SK-N-SH (cell line): ENCODE results near the gene KLK15. TPM values are rescaled to one million over a fixed set of nuclear protein-coding genes. Genes with fewer than 3 reads are reported as not detected.

Source experiments
- CTCF ChIA-PET: fragments of 300-600, 350-600 bp; formaldehyde crosslinking; extraction: SDS; loops from one replicate; lab custom pipeline; 2021; lab: Yijun Ruan, JAX
- POLR2A ChIA-PET: fragments of 350-600 bp; sonication (Branson Sonifier 250); formaldehyde crosslinking; extraction: SDS; loops from one replicate; lab custom pipeline; 2020; ENCODE audit warnings: antibody characterized with exemption, inconsistent platforms; lab: Yijun Ruan, JAX
- DNase-seq: peaks from one replicate; pipeline ENCODE4 v3.0.0; 2012
- H2AFZ ChIP-seq: fragments of 200-600 bp; sonication (generic); 2 replicates; pipeline ENCODE4 v1.8.1; 2016; ENCODE audit warnings: antibody characterized with exemption, mild to moderate bottlenecking, low read depth
- H3F3A ChIP-seq: fragments of 200-600 bp; sonication (generic); replicated peaks from 2 replicates; pipeline ENCODE3; 2016; ENCODE audit warnings: antibody characterized with exemption, mild to moderate bottlenecking; ENCODE audit not compliant: insufficient read depth
- H3K27ac ChIP-seq, 2 experiments: fragments of 200-500 bp in 1 of 2; fragments of 200-600 bp in 1 of 2; sonication (Bioruptor generic) in 1 of 2; sonication (generic), shearing (Covaris generic) in 1 of 2; 2 replicates each; pipeline versions ENCODE4 v1.5.1 to v1.6.1; 2014 to 2016; ENCODE audit warnings: low read depth in 2 of 2, inconsistent platforms in 1 of 2, low read length in 1 of 2, mild to moderate bottlenecking in 1 of 2, mixed read lengths in 1 of 2
- H3K27me3 ChIP-seq: fragments of 200-600 bp; sonication (generic), shearing (Covaris generic); 2 replicates; pipeline ENCODE4 v1.6.1; 2016; ENCODE audit warnings: mixed run types; ENCODE audit not compliant: insufficient read depth
- H3K36me3 ChIP-seq, 2 experiments: fragments of 200-500 bp in 1 of 2; fragments of 200-600 bp in 1 of 2; sonication (Bioruptor generic) in 1 of 2; sonication (generic) in 1 of 2; replicated peaks in 1 of 2; 2 replicates each; pipeline versions ENCODE3 to v1.5.1; 2014 to 2016; ENCODE audit warnings: low read length in 1 of 2, mild to moderate bottlenecking in 1 of 2; ENCODE audit not compliant: insufficient read depth in 2 of 2, control insufficient read depth in 1 of 2
- H3K4me1 ChIP-seq, 2 experiments: fragments of 200-500 bp in 1 of 2; fragments of 200-600 bp in 1 of 2; sonication (Bioruptor generic) in 1 of 2; sonication (generic), shearing (Covaris generic) in 1 of 2; 2 replicates each; pipeline versions ENCODE4 v1.5.1 to v1.6.1; 2014 to 2016; ENCODE audit warnings: low read depth in 1 of 2, low read length in 1 of 2, mixed run types in 1 of 2; ENCODE audit not compliant: insufficient read depth in 2 of 2, control insufficient read depth in 1 of 2
- H3K4me2 ChIP-seq: fragments of 200-600 bp; sonication (generic), shearing (Covaris generic); 2 replicates; pipeline ENCODE4 v1.6.1; 2017; ENCODE audit warnings: mixed run types
- H3K4me3 ChIP-seq, 2 experiments: fragments of 200-500 bp in 1 of 2; fragments of 200-600 bp in 1 of 2; sonication (Bioruptor generic) in 1 of 2; sonication (generic), shearing (Covaris generic) in 1 of 2; 2 replicates each; pipeline versions ENCODE4 v1.5.1 to v1.8.1; 2014 to 2016; ENCODE audit warnings: low read depth in 2 of 2, inconsistent platforms in 1 of 2, low read length in 1 of 2, mild to moderate bottlenecking in 1 of 2, mixed read lengths in 1 of 2, moderate library complexity in 1 of 2
- H3K79me2 ChIP-seq: fragments of 200-600 bp; sonication (generic); 2 replicates; pipeline ENCODE4 v1.8.1; 2017; ENCODE audit warnings: mild to moderate bottlenecking; ENCODE audit not compliant: insufficient read depth
- H3K9ac ChIP-seq: fragments of 200-600 bp; sonication (generic); 2 replicates; pipeline ENCODE4 v1.6.1; 2017; ENCODE audit warnings: mixed run types
- H3K9me2 ChIP-seq: fragments of 200-600 bp; sonication (generic); 2 replicates; pipeline ENCODE4 v1.6.1; 2017; ENCODE audit warnings: mixed run types
- H3K9me3 ChIP-seq: fragments of 200-600 bp; sonication (generic); 2 replicates; pipeline ENCODE4 v1.6.1; 2017; ENCODE audit warnings: mixed run types, mild to moderate bottlenecking, moderate library complexity
- H4K20me1 ChIP-seq: fragments of 200-600 bp; sonication (generic); 2 replicates; pipeline ENCODE4 v1.6.1; 2017; ENCODE audit warnings: mild to moderate bottlenecking, mixed run types; ENCODE audit not compliant: insufficient read depth
- CHD2 ChIP-seq: fragments of 150-350 bp; IDR thresholded peaks from 2 replicates; pipeline ENCODE4 v1.6.1; 2018; ENCODE audit warnings: low read length; ENCODE audit not compliant: partially characterized antibody
- EP300 ChIP-seq, 2 experiments: IDR thresholded peaks; 2 replicates each; pipeline versions ENCODE4 v1.4.0 to v1.6.1; 2012; ENCODE audit warnings: borderline replicate concordance in 1 of 2, low read depth in 1 of 2, low read length in 1 of 2
- FOXJ3 ChIP-seq: sonication (generic); formaldehyde crosslinking; IDR thresholded peaks from 2 replicates; pipeline ENCODE4 v1.5.1; 2020; ENCODE audit warnings: mild to moderate bottlenecking, missing genetic modification reagents
- FOXM1 ChIP-seq: IDR thresholded peaks from 2 replicates; pipeline ENCODE4 v1.4.0; 2012; ENCODE audit warnings: low read depth, mild to moderate bottlenecking
- JUND ChIP-seq: IDR thresholded peaks from 2 replicates; pipeline ENCODE4 v1.4.0; 2012
- NFIC ChIP-seq: IDR thresholded peaks from 2 replicates; pipeline ENCODE4 v1.4.0; 2012; ENCODE audit warnings: borderline replicate concordance
- NRF1 ChIP-seq: IDR thresholded peaks from 2 replicates; pipeline ENCODE4 v1.6.1; 2012; ENCODE audit warnings: low read depth, mild to moderate bottlenecking, low read length
- RCOR1 ChIP-seq: fragments of 150-350 bp; IDR thresholded peaks from 2 replicates; pipeline ENCODE4 v1.6.1; 2017; ENCODE audit warnings: antibody characterized with exemption, low read length
- TAF1 ChIP-seq: IDR thresholded peaks from 2 replicates; pipeline ENCODE4 v1.6.1; 2012; ENCODE audit warnings: low read depth, mild to moderate bottlenecking, low read length, moderate library complexity, borderline replicate concordance
- TEAD4 ChIP-seq: IDR thresholded peaks from 2 replicates; pipeline ENCODE4 v1.4.0; 2012; ENCODE audit warnings: mild to moderate bottlenecking, borderline replicate concordance; ENCODE audit not compliant: insufficient read depth
- WGBS: methylation state at CpG from one replicate; pipeline ENCODE4 v1.1.6; 2017; ENCODE audit warnings: low lambda C conversion rate; 5-methylcytosine and 5-hydroxymethylcytosine counted together
- polyA plus RNA-seq, 3 experiments: library from polyadenylated mRNA; depleted of rRNA; stranded (reverse); fragments of >200 nt; gene quantifications; 2 replicates each; pipeline ENCODE4 v1.2.3, GENCODE V29; 2012
- TF ChIP-seq, protein P1 (sequence below): fragments of 150-350 bp; IDR thresholded peaks from 2 replicates; pipeline ENCODE4 v1.6.1; 2016; ENCODE audit warnings: mild to moderate bottlenecking, low read depth, low read length
- TF ChIP-seq, protein P2 (sequence below): IDR thresholded peaks from 2 replicates; pipeline ENCODE4 v1.6.1; 2012; ENCODE audit warnings: mild to moderate bottlenecking, low read depth, low read length, moderate library complexity
- TF ChIP-seq, protein P3 (sequence below): IDR thresholded peaks from 2 replicates; pipeline ENCODE4 v1.4.0; 2012; ENCODE audit warnings: low read depth
- TF ChIP-seq, protein P4 (sequence below): fragments of 150-350 bp; IDR thresholded peaks from 2 replicates; pipeline ENCODE4 v1.6.1; 2017; ENCODE audit warnings: antibody characterized with exemption, low read length, low read depth, borderline replicate concordance
- TF ChIP-seq, protein P5 (sequence below): IDR thresholded peaks from 2 replicates; pipeline ENCODE4 v1.4.0; 2012; ENCODE audit warnings: low read depth, borderline replicate concordance

The KLK15 gene
- polyA plus RNA-seq, 1 of the 3 experiments (the other 2 are of a cell fraction) = not detected

DNA sequence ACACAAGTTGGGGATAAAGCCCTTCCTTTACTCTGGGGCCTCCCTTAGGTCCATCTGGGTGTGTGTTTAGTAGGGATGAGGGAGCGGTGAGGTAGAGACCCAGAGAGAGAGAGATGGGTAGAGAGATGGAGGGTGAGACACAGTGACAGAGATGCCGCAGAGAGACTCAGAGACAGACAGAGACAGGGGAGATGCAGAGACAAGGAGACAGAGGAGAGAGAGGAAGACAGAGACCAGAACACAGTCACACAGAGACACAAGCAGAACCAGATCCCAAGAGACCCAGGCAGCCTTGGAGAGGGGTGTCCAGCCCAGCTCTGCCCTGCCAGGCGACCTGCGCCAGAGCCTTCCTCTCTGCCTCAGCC is 12.1 kb downstream of the KLK15 start:
- no peak overlapping the region for H3K4me3 ChIP-seq
- no peak overlapping the region for H2AFZ ChIP-seq
- no peak overlapping the region for H3K4me2 ChIP-seq

More for the DNA sequence above, 12.1 kb downstream of the KLK15 start:
- Histone ChIP-seq H3K9me3 (no peaks in the 10 kb centered on the region), H3K4me1 (peaks cover 0 to 5% of the 10 kb centered on the region in 2 experiments; a peak in 1 of 4 replicates), H3K36me3 (no peaks in the 10 kb centered on the region), H3K27ac (no peak overlapping the region), H3K9me2 (no peaks in the 10 kb centered on the region), H3F3A (no peaks in the 10 kb centered on the region), H3K27me3 (peaks cover 54% of the 10 kb centered on the region), H3K79me2 (no peaks in the 10 kb centered on the region), H3K9ac (no peak overlapping the region), H4K20me1 (no peaks in the 10 kb centered on the region)
- DNase-seq = no peak
- POLR2A ChIA-PET = interaction anchor here (0.8 to 1.9 kb wide), 2 partner anchors 17 to 21 kb away, joined by 3 to 4 read pairs; no protein-coding TSS in a partner anchor
- WGBS = 60% methylated on average over 4 of the region's 4 CpGs
- CTCF ChIA-PET = interaction anchor here (1.4 kb wide), 1 partner anchor 18 kb away, joined by 4 read pairs; no protein-coding TSS in a partner anchor
- TF ChIP-seq, protein P1, sequence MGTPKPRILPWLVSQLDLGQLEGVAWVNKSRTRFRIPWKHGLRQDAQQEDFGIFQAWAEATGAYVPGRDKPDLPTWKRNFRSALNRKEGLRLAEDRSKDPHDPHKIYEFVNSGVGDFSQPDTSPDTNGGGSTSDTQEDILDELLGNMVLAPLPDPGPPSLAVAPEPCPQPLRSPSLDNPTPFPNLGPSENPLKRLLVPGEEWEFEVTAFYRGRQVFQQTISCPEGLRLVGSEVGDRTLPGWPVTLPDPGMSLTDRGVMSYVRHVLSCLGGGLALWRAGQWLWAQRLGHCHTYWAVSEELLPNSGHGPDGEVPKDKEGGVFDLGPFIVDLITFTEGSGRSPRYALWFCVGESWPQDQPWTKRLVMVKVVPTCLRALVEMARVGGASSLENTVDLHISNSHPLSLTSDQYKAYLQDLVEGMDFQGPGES = no peak
- TF ChIP-seq, protein P2, sequence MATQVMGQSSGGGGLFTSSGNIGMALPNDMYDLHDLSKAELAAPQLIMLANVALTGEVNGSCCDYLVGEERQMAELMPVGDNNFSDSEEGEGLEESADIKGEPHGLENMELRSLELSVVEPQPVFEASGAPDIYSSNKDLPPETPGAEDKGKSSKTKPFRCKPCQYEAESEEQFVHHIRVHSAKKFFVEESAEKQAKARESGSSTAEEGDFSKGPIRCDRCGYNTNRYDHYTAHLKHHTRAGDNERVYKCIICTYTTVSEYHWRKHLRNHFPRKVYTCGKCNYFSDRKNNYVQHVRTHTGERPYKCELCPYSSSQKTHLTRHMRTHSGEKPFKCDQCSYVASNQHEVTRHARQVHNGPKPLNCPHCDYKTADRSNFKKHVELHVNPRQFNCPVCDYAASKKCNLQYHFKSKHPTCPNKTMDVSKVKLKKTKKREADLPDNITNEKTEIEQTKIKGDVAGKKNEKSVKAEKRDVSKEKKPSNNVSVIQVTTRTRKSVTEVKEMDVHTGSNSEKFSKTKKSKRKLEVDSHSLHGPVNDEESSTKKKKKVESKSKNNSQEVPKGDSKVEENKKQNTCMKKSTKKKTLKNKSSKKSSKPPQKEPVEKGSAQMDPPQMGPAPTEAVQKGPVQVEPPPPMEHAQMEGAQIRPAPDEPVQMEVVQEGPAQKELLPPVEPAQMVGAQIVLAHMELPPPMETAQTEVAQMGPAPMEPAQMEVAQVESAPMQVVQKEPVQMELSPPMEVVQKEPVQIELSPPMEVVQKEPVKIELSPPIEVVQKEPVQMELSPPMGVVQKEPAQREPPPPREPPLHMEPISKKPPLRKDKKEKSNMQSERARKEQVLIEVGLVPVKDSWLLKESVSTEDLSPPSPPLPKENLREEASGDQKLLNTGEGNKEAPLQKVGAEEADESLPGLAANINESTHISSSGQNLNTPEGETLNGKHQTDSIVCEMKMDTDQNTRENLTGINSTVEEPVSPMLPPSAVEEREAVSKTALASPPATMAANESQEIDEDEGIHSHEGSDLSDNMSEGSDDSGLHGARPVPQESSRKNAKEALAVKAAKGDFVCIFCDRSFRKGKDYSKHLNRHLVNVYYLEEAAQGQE = no peak
- TF ChIP-seq NRF1 = no peak
- no peak for TF ChIP-seq JUND
- no peak for TF ChIP-seq FOXM1
- no peak for TF ChIP-seq EP300 (IDR thresholded peaks at IDR 0.05; ENCODE audit: borderline replicate concordance in 1 of 2, low read depth in 1 of 2, low read length in 1 of 2)
- no peak for TF ChIP-seq FOXJ3 (CRISPR knock-in tag)
- no peak for TF ChIP-seq RCOR1
- no peak for TF ChIP-seq TAF1
- TF ChIP-seq, protein P3, sequence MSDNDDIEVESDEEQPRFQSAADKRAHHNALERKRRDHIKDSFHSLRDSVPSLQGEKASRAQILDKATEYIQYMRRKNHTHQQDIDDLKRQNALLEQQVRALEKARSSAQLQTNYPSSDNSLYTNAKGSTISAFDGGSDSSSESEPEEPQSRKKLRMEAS = no peak
- TF ChIP-seq, protein P4, sequence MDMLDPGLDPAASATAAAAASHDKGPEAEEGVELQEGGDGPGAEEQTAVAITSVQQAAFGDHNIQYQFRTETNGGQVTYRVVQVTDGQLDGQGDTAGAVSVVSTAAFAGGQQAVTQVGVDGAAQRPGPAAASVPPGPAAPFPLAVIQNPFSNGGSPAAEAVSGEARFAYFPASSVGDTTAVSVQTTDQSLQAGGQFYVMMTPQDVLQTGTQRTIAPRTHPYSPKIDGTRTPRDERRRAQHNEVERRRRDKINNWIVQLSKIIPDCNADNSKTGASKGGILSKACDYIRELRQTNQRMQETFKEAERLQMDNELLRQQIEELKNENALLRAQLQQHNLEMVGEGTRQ = no peak
- TF ChIP-seq NFIC = no peak
- TF ChIP-seq TEAD4 = no peak
- TF ChIP-seq, protein P5, sequence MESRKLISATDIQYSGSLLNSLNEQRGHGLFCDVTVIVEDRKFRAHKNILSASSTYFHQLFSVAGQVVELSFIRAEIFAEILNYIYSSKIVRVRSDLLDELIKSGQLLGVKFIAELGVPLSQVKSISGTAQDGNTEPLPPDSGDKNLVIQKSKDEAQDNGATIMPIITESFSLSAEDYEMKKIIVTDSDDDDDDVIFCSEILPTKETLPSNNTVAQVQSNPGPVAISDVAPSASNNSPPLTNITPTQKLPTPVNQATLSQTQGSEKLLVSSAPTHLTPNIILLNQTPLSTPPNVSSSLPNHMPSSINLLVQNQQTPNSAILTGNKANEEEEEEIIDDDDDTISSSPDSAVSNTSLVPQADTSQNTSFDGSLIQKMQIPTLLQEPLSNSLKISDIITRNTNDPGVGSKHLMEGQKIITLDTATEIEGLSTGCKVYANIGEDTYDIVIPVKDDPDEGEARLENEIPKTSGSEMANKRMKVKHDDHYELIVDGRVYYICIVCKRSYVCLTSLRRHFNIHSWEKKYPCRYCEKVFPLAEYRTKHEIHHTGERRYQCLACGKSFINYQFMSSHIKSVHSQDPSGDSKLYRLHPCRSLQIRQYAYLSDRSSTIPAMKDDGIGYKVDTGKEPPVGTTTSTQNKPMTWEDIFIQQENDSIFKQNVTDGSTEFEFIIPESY = no peak
- TF ChIP-seq CHD2 = no peak
